ENCODE measurements around the gene RIPOR3.
"Not testable (repeated sequence)": the region's sequence is repeated elsewhere in the genome, so short reads cannot be mapped to it uniquely, and the experiment has no call there.

Gene RIPOR3

GRCh38 chr20:50628853-50629669, 62.3 kb downstream of the RIPOR3 start:
- no peak for DNase-seq

DNA sequence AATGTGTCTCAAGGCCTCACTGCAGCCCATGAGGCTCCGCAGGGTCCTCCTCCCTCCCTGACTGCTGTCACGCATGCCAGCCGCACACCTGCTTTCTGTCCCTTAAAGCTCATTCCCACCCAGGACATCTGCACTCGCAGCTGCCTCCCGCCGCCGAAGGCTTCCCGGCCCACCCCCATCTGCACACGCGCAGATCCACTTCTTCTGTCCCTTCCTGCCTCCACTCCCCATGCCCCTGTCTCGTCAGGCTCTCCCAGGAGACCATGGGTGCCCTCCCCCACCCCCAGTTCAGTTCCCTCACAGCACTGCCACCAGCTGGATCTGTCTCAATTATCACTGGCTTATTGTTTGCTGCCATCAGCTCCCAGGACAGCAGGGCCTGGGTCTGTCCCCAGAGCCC, 63.0 kb downstream of the RIPOR3 start:
- no peak for DNase-seq

- no peak for DNase-seq
These were observed 63.6 kb downstream of the RIPOR3 start for GRCh38 chr20:50627747-50628146.

GRCh38 chr20:50625986-50626677, 65.2 kb downstream of the RIPOR3 start:
- no peak for DNase-seq

- peak; percentile 48 for DNase-seq
These were observed 66.9 kb downstream of the RIPOR3 start for GRCh38 chr20:50624351-50625016.

- DNase-seq, result no peak
These were observed 70.2 kb downstream of the RIPOR3 start for GRCh38 chr20:50621068-50621665.

DNA sequence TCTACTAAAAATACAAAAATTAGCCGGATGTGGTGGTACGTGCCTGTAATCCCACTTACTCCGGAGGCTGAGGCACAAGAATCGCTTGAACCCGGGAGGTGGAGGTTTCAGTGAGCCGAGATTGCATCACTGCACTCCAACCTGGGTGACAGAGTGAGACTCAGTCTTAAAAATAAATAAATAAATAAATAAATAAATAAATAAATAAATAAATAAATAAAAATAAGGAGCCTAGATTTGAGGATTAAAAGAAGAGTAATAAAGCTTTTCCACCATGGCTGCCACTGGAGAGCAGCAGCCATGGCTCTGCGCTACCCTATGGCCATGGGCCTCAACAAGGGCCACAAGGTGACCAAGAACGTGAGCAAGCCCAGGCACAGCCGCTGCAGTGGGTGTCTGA, 70.9 kb downstream of the RIPOR3 start:
- DNase-seq, result not testable (repeated sequence)

- DNase-seq, result no peak
These were observed 72.8 kb downstream of the RIPOR3 start for GRCh38 chr20:50618537-50618936.

DNA sequence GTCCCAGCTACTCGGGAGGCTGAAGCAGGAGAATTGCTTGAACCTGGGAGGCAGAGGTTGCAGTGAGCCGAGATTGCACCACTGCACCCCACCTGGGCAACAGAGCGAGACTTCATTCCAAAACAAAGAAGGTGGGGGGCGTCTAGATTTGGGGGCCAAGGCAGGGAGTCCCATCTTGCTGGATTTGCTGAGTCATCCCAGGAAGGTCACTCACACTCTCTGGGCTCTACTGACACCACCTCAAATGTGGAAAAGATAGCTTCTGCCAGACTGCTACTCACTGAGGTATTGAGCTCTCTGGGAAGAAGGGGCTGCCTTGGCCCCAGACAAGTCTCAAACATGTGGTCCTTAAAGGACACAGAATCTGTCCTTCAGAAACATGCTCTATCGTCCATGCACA, 74.3 kb downstream of the RIPOR3 start:
- no peak for DNase-seq

GRCh38 chr20:50615407-50615806, 75.9 kb downstream of the RIPOR3 start:
- DNase-seq, result no peak

DNA sequence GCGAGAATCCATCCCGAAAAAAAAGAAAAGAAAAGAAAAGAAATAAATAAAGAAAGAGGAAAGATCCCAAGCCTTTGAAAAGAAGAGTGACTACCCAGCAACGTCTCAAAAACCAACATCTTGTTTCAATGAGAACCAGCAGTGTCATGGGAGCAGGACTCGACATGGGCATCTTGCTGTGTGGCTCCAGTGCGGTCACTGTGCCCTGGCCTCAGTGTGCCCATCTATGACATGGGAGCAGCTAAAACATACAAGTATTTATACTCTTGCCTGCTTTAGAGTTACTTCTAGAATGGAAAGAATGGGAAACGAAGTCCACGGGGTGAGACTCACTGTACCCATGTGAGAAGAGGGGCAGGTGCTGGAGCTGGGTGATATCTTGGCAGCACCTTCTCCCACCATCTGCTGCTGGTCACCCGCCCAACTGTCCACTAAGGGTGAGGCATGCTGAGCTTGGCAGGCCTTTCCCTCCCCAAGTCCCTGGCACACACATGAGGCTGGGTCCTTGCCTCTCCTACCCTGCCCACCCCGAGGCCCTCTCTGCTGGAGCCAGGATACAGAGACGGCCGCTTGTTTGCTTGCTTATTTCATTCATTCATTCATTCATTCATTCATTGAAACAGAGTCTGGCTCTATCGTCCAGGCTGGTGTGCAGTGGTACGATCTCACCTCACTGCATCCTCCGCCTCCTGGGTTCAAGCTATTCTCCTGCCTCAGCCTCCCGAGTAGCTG, 77.7 kb downstream of the RIPOR3 start:
- no peak for DNase-seq

- no peak for DNase-seq
These were observed 80.1 kb downstream of the RIPOR3 start for GRCh38 chr20:50611128-50611810.

DNA sequence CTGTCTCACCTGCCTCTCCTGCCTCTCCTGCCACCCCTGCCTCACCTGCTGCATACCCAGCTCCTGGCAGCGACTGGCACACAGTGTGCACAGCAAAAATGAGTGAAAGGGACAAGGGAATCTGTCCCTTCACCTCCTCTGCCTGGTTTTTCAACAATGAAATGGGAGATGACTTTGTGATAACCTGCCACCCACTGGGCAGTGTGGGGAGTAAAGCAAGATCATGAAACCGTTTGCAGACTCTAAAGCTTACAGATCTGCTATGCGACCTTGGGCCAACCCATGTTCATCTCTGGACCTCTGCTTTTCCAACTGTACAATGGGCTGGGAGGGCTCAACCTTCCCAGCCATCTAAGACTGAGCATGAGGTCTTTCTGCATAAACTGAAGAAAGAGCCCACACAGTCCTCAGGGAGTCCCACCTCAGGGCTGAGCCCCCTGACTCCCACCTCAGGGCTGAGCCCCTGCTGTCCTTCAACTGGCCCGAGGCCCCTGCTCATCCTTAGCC, 81.1 kb downstream of the RIPOR3 start:
- no peak for DNase-seq

DNA sequence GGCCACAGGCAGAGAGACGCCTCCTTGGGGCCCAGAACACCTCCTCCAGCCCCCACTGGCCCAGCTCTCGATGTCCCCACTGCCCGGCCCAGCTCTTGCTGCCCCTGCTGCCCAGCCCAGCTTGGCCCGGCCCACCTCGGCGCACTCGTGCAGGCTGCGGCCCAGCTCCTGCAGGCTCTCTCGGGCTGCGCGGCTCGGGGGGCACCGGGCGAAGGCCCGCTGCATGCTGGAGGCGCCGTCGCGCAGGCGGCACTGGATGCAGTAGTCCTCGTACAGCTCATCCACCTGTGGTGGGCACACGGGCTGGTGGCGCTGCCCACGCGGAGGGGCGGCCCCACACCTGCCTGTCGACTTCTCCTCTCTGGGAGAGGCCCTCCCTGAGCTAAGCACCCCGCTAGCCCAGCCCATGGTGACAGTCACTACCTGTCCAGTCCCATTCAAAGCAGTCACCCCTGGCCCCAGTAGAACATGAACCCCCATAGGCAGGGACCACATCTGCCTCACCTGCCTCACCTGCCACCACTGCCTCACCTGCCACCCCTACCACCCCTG, 81.8 kb downstream of the RIPOR3 start:
- no peak for DNase-seq

DNA sequence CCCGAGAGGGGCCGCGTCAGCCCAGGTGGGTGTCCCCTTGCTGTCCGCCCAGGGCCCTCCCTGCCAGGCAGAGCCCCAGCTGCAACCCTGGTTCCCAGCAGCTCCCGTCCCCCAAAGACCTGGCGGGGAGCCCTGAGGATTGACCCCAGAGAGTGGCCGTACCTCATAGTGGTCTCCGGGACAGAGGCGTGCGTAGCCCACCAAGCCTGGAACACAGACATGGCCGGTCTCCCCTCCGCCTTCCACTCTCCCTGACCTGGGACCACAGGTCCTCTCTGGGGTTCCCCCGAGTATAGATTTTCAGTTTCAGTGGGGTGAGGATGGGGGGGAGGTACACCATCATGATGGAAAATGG, 82.6 kb downstream of the RIPOR3 start:
- DNase-seq, result no peak

DNA sequence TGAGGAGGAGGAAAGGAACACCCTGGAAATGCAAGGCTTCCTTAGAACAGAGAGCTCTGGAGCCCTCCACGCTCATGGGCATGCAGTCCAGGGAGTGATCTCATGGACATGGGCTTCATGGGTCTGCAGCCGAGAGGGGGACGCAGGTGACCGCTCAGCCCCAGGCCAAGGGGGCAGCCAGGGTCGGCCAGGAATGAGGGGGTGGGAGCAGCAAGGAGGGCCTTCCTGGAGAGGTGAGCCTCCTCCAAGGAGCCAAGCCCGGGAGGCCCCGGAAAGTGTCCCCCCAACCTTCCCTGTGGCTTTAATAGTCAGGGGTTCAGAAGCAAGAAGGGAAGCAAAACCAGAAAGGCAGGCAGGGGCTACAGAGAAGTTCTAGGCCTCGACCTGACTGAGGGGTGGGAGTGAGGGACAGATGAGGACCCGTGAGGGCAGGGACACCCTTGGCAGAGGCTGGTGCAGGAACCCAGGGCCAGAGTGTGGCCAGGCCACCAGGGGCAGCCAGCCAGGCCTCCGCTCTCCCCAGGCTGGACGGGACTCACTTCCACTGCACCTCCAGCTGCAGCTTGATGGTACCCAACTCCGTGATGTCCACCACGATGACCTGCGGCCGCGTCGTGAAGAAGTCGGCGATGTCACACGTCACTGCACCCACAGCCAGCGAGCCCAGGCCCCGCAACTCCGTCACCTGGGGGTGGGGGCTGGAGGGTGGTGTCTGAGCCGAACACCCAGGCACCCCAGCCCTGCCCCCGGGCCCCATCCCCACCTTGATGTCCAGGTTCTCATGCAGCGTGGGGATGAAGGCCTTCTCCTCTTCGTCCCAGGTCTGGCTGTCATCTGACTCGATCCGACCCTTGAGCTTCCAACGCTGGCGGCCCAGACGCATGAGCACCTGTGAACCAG, 83.2 kb downstream of the RIPOR3 start:
- DNase-seq, result no peak

DNA sequence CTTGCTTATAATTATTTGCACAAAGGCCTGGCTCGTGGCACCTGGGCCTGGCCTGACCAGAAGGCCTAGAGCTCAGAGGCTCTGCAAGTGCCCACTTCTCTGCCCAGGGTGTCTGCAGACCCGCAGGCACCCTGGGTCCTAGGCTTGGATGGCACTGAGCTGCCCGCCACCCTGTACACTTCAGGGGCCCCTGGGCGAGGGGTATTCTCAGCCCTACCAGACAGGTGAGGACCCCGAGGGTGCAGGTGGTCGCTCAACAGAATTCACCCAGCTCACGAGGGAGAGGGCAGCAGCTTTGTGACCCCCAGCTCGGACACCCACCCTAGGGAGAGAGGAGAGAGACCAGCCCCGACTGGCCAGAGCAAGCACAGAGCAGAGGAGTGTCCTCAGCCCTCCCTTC, 83.9 kb downstream of the RIPOR3 start:
- no peak for DNase-seq

- DNase-seq, result no peak
These were observed 86.2 kb downstream of the RIPOR3 start for GRCh38 chr20:50605136-50605535.

GRCh38 chr20:50604451-50604850, 86.9 kb downstream of the RIPOR3 start:
- no peak for DNase-seq

DNA sequence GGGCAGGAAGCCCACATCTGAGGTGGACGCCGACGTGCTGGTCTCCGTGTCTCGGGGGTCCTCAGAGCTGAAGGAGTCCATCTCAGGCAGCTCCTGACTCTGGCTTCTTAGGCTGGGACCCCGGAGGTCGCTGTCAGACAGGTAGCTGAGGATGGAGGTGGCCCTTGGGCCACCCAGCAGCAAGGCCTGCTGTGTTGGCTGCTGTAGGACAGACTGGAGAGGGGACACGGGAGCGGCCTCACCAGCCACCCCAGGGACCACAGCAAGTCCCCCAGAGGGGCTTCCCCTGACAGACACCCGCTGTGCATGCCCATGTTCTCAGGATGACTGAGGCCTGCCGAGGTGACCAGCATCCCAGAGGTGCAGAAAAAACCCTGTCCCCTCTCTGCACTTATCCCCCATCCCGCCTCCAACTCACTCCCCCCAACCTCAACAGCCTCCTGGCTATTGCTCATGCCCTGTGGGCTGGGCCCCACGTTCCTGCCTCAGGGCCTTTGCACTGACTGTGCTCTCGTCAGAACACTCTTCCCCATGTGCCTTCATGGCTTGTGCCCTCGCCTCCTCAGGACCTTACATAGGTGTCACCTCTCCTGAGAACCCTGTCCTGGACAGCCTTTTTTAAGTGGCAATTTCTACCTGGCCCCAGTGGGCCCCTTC, 88.8 kb downstream of the RIPOR3 start:
- no peak for DNase-seq
